ENCODE measurements around the gene GMDS. TPM values are rescaled to one million over a fixed set of nuclear protein-coding genes. Genes with fewer than 3 reads are reported as not detected.

Gene GMDS
- total and polyA plus RNA-seq, 2 of the 4 experiments (the other 2 are of a cell fraction): 7.3 to 21.9 TPM

- H3K23ac ChIP-seq (ENCODE audit: low read depth, low read length): no peak overlapping the region
- no peaks in the 10 kb centered on the region for H3K9me1 ChIP-seq (ENCODE audit: insufficient read depth, low read length)
- no peak overlapping the region for H2BK120ac ChIP-seq (ENCODE audit: low read depth, low read length)
- H3K4me2 ChIP-seq (ENCODE audit: low read depth, low read length): no peak overlapping the region
- DNase-seq: no peak
- CTCF ChIA-PET: no interaction called here
- H3K27ac ChIP-seq (ENCODE audit: insufficient read depth, low read length): no peak overlapping the region
- no peak overlapping the region for H3K18ac ChIP-seq (ENCODE audit: low read depth, low read length)
- no peaks in the 10 kb centered on the region for H4K20me1 ChIP-seq (ENCODE audit: insufficient read depth, low read length)
- H2BK5ac ChIP-seq (ENCODE audit: low read depth, low read length, poor library complexity, severe bottlenecking): no peak overlapping the region
- BruUV-seq (replicated peaks): no TSS peak
- peaks cover 3% of the 10 kb centered on the region for H3K9me3 ChIP-seq (ENCODE audit: control insufficient read depth, insufficient read depth, low read length)
- H4K91ac ChIP-seq (ENCODE audit: insufficient read depth, low read depth, low read length): no peak overlapping the region
- no peak for ATAC-seq (ENCODE audit: low read depth)
- H3K56ac ChIP-seq (ENCODE audit: extremely low read depth, insufficient read depth, low read length): no peak overlapping the region
- H2AK5ac ChIP-seq (ENCODE audit: low read depth, low read length): no peak overlapping the region
- intact Hi-C loops (cut with micrococcal nuclease) (no loop called here), dilution Hi-C loops (cut with HindIII; ENCODE audit: low sequenced_read_pairs, unreplicated experiment) (no loop called here), in situ Hi-C loops (cut with MboI; ENCODE audit: low sequenced_read_pairs) (no loop called here)
- no peak overlapping the region for H3K4ac ChIP-seq (ENCODE audit: low read depth, low read length)
- no peaks in the 10 kb centered on the region for H3K36me3 ChIP-seq (ENCODE audit: control insufficient read depth, insufficient read depth, low read length)
- no peak overlapping the region for H2BK20ac ChIP-seq (ENCODE audit: low read depth, low read length)
- H3K27me3 ChIP-seq (ENCODE audit: control insufficient read depth, insufficient read depth, low read length): peaks cover 42% of the 10 kb centered on the region
- no peak overlapping the region for H3K9ac ChIP-seq (ENCODE audit: low read depth, low read length)
- no peaks in the 10 kb centered on the region for H3K79me1 ChIP-seq (ENCODE audit: low read depth in 1 of 2, low read length in 2 of 2)
- H4K5ac ChIP-seq (ENCODE audit: low read depth, low read length): no peak overlapping the region
- WGBS, 2 experiments (ENCODE audit: extremely low coverage in 2 of 2, insufficient read length in 1 of 2): 83% methylated on average over 2 of the region's 6 CpGs; no CpG with 5 or more reads in 1 of the 2 experiments
- no peak overlapping the region for H3K4me3 ChIP-seq (ENCODE audit: insufficient read depth, low read depth, low read length)
- TF ChIP-seq ELK1 (IDR thresholded peaks at IDR 0.05; ENCODE audit: borderline replicate concordance, low read depth, low read length): no peak
- no peak for TF ChIP-seq NFE2L2 (IDR thresholded peaks at IDR 0.05; ENCODE audit: low read depth, low read length)
- TF ChIP-seq, protein P1, sequence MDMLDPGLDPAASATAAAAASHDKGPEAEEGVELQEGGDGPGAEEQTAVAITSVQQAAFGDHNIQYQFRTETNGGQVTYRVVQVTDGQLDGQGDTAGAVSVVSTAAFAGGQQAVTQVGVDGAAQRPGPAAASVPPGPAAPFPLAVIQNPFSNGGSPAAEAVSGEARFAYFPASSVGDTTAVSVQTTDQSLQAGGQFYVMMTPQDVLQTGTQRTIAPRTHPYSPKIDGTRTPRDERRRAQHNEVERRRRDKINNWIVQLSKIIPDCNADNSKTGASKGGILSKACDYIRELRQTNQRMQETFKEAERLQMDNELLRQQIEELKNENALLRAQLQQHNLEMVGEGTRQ (IDR thresholded peaks at IDR 0.05; ENCODE audit: low read depth, low read length): no peak
- TF ChIP-seq RFX5 (IDR thresholded peaks at IDR 0.05; ENCODE audit: low read depth, low read length): no peak
- no peak for TF ChIP-seq MAFK (IDR thresholded peaks at IDR 0.05; ENCODE audit: low read depth, low read length)
- TF ChIP-seq RAD21 (IDR thresholded peaks at IDR 0.05; ENCODE audit: low read length): no peak
- TF ChIP-seq SMC3 (IDR thresholded peaks at IDR 0.05; ENCODE audit: low read depth, low read length): no peak
- no peak for TF ChIP-seq RCOR1 (IDR thresholded peaks at IDR 0.05; ENCODE audit: insufficient replicate concordance, low read length)
- no peak for TF ChIP-seq MXI1 (IDR thresholded peaks at IDR 0.05; ENCODE audit: borderline replicate concordance, low read depth, low read length)
- TF ChIP-seq CHD1 (IDR thresholded peaks at IDR 0.05; ENCODE audit: low read depth, low read length): no peak
- no peak for TF ChIP-seq MAZ (IDR thresholded peaks at IDR 0.05; ENCODE audit: borderline replicate concordance, low read depth, low read length)
- TF ChIP-seq BHLHE40 (IDR thresholded peaks at IDR 0.05; ENCODE audit: low read depth, low read length): no peak
- TF ChIP-seq FOS (IDR thresholded peaks at IDR 0.05; ENCODE audit: low read depth, low read length): no peak
- no peak for TF ChIP-seq POLR2A (IDR thresholded peaks at IDR 0.05; ENCODE audit: low read depth, low read length)
- TF ChIP-seq, protein P2, sequence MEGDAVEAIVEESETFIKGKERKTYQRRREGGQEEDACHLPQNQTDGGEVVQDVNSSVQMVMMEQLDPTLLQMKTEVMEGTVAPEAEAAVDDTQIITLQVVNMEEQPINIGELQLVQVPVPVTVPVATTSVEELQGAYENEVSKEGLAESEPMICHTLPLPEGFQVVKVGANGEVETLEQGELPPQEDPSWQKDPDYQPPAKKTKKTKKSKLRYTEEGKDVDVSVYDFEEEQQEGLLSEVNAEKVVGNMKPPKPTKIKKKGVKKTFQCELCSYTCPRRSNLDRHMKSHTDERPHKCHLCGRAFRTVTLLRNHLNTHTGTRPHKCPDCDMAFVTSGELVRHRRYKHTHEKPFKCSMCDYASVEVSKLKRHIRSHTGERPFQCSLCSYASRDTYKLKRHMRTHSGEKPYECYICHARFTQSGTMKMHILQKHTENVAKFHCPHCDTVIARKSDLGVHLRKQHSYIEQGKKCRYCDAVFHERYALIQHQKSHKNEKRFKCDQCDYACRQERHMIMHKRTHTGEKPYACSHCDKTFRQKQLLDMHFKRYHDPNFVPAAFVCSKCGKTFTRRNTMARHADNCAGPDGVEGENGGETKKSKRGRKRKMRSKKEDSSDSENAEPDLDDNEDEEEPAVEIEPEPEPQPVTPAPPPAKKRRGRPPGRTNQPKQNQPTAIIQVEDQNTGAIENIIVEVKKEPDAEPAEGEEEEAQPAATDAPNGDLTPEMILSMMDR (conservative IDR thresholded peaks at IDR 0.05; ENCODE audit: low read depth, low read length): no peak
- TF ChIP-seq CEBPB (IDR thresholded peaks at IDR 0.05; ENCODE audit: low read depth, low read length): no peak
- POLR2A ChIA-PET (ENCODE audit: unreplicated experiment): no interaction called here
- no peak overlapping the region for H2AFZ ChIP-seq (replicated peaks; ENCODE audit: low read length, poor library complexity)
- H2BK15ac ChIP-seq (ENCODE audit: low read depth, low read length): no peak overlapping the region
- no peak overlapping the region for H3K14ac ChIP-seq (replicated peaks; ENCODE audit: low read depth, low read length)
- no peak overlapping the region for H2AK9ac ChIP-seq (replicated peaks; ENCODE audit: low read depth, low read length, poor library complexity)
- H4K8ac ChIP-seq (ENCODE audit: low read depth in 2 of 2, low read length in 2 of 2): no peak overlapping the region
- no peaks in the 10 kb centered on the region for H3K4me1 ChIP-seq (ENCODE audit: control insufficient read depth, insufficient read depth, low read length)
Measured at GRCh38 chr6:1589208-1589607, 656.2 kb downstream of the GMDS start.
